ENCODE measurements around the gene VEGFD. TPM values are rescaled to one million over a fixed set of nuclear protein-coding genes. Genes with fewer than 3 reads are reported as not detected.

Gene VEGFD
- total RNA-seq, 1 experiment from 2014 or later: 0.36 TPM

GRCh38 chrX:15359701-15360100, 24.5 kb downstream of the VEGFD start:
- Histone ChIP-seq H3K27me3 (replicated peaks; ENCODE audit: control insufficient read depth, insufficient read depth, low read length) (no peaks in the 10 kb centered on the region), H3K4me3 (ENCODE audit: low read depth, low read length) (no peak overlapping the region), H3K4me1 (no peaks in the 10 kb centered on the region), H3K9me3 (no peaks in the 10 kb centered on the region), H3K36me3 (ENCODE audit: control insufficient read depth, insufficient read depth, low read length) (no peaks in the 10 kb centered on the region)
- no TSS peak for BruUV-seq (replicated peaks)
- TF ChIP-seq CTCF (IDR thresholded peaks at IDR 0.05; ENCODE audit: insufficient read depth in 1 of 2, low read depth in 1 of 2, low read length in 1 of 2, severe bottlenecking in 1 of 2, unreplicated experiment in 1 of 2): no peak
- intact Hi-C loops (cut with micrococcal nuclease; ENCODE audit: unreplicated experiment): no loop called here
- Mint-ChIP-seq H3K27me3 (ENCODE audit: insufficient read depth, unreplicated experiment) (peaks cover 6% of the 10 kb centered on the region), H3K4me1 (ENCODE audit: low read depth, unreplicated experiment) (no peaks in the 10 kb centered on the region), H3K4me3 (ENCODE audit: unreplicated experiment) (no peak overlapping the region), H3K27ac (ENCODE audit: unreplicated experiment) (no peak overlapping the region), H3K36me3 (ENCODE audit: insufficient read depth, unreplicated experiment) (no peaks in the 10 kb centered on the region), H3K9me3 (ENCODE audit: unreplicated experiment) (no peaks in the 10 kb centered on the region)
- DNase-seq: no peak
- CTCF ChIA-PET: no interaction called here
- POLR2A ChIA-PET: no interaction called here

DNA sequence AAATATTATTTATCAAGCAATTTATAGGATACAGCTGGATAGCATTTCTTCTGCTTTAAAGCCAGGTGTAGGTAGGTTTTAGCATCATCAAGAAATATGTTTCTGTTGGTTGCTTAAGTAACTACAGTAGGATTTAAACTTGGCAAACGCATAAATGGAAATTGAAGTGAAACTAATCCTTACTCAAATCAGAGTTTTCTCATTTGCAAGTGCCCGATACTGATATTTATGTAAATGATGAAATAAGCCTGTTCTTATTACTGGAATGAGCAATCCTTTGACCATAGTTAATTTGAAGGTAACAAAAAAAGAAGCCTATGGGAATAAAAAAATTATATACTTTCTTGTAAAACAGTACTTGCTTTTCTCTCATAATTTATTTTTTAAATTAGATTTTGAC, 25.7 kb downstream of the VEGFD start:
- intact Hi-C loops (cut with micrococcal nuclease; ENCODE audit: unreplicated experiment): no loop called here
- H3K9me3 ChIP-seq: no peaks in the 10 kb centered on the region
- Mint-ChIP-seq H3K4me1 (ENCODE audit: low read depth, unreplicated experiment) (no peaks in the 10 kb centered on the region), H3K27me3 (ENCODE audit: insufficient read depth, unreplicated experiment) (peaks cover 4% of the 10 kb centered on the region), H3K36me3 (ENCODE audit: insufficient read depth, unreplicated experiment) (no peaks in the 10 kb centered on the region), H3K27ac (ENCODE audit: unreplicated experiment) (no peak overlapping the region), H3K9me3 (ENCODE audit: unreplicated experiment) (no peaks in the 10 kb centered on the region), H3K4me3 (ENCODE audit: unreplicated experiment) (no peak overlapping the region)
- DNase-seq: no peak
- ChIA-PET POLR2A (no interaction called here), CTCF (no interaction called here)
- H3K36me3 ChIP-seq (ENCODE audit: control insufficient read depth, insufficient read depth, low read length): no peaks in the 10 kb centered on the region
- H3K4me3 ChIP-seq (ENCODE audit: low read depth, low read length): no peak overlapping the region
- TF ChIP-seq CTCF (IDR thresholded peaks at IDR 0.05; ENCODE audit: insufficient read depth in 1 of 2, low read depth in 1 of 2, low read length in 1 of 2, severe bottlenecking in 1 of 2, unreplicated experiment in 1 of 2): no peak
- no TSS peak for BruUV-seq (replicated peaks)
- no peaks in the 10 kb centered on the region for H3K27me3 ChIP-seq (replicated peaks; ENCODE audit: control insufficient read depth, insufficient read depth, low read length)
- no peaks in the 10 kb centered on the region for H3K4me1 ChIP-seq

- CTCF ChIA-PET: no interaction called here
- H3K36me3 Mint-ChIP-seq (ENCODE audit: insufficient read depth, unreplicated experiment): no peaks in the 10 kb centered on the region
- no peak overlapping the region for H3K27ac Mint-ChIP-seq (ENCODE audit: unreplicated experiment)
- H3K4me1 ChIP-seq: no peaks in the 10 kb centered on the region
- BruUV-seq (replicated peaks): no TSS peak
- no peak for TF ChIP-seq CTCF (IDR thresholded peaks at IDR 0.05; ENCODE audit: insufficient read depth in 1 of 2, low read depth in 1 of 2, low read length in 1 of 2, severe bottlenecking in 1 of 2, unreplicated experiment in 1 of 2)
- no peaks in the 10 kb centered on the region for H3K9me3 Mint-ChIP-seq (ENCODE audit: unreplicated experiment)
- H3K4me3 ChIP-seq (ENCODE audit: low read depth, low read length): no peak overlapping the region
- H3K4me1 Mint-ChIP-seq (ENCODE audit: low read depth, unreplicated experiment): no peaks in the 10 kb centered on the region
- H3K27me3 Mint-ChIP-seq (ENCODE audit: insufficient read depth, unreplicated experiment): peaks cover 4% of the 10 kb centered on the region
- H3K9me3 ChIP-seq: no peaks in the 10 kb centered on the region
- POLR2A ChIA-PET: no interaction called here
- H3K36me3 ChIP-seq (ENCODE audit: control insufficient read depth, insufficient read depth, low read length): no peaks in the 10 kb centered on the region
- DNase-seq: no peak
- H3K27me3 ChIP-seq (replicated peaks; ENCODE audit: control insufficient read depth, insufficient read depth, low read length): no peaks in the 10 kb centered on the region
- H3K4me3 Mint-ChIP-seq (ENCODE audit: unreplicated experiment): no peak overlapping the region
- intact Hi-C loops (cut with micrococcal nuclease; ENCODE audit: unreplicated experiment): no loop called here
These were observed 27.8 kb downstream of the VEGFD start for GRCh38 chrX:15356444-15356843.

Data from Caco-2 (cell line).